CD4-positive, CD25-positive, alpha-beta regulatory T cell (primary cell): Measurements from ENCODE around the gene PIEZO2. TPM values are rescaled to one million over a fixed set of nuclear protein-coding genes. Genes with fewer than 3 reads are reported as not detected.
"Not testable (repeated sequence)": the region's sequence is repeated elsewhere in the genome, so short reads cannot be mapped to it uniquely, and the experiment has no call there.

Experiments used
- ATAC-seq, 2 donors: fragments of 150-1000 bp; cut with Tn5 transposase; one replicate each; pipeline ENCODE4 v1.10.0; 2021; ENCODE audit warnings: low read depth in 2 of 2, moderate number of reproducible peaks in 2 of 2, moderate library complexity in 1 of 2
- DNase-seq, 3 donors: peaks; one replicate each; pipeline versions ENCODE4 v3.0.0 to v3.0.0-alpha.2; 2012 to 2022; ENCODE audit warnings: mixed read lengths in 1 of 3
- H3K27ac ChIP-seq: one replicate; pipeline ENCODE4 v1.7.0; 2013; ENCODE audit warnings: mild to moderate bottlenecking, low read length; ENCODE audit not compliant: insufficient read depth, poor library complexity, severe bottlenecking
- H3K27me3 ChIP-seq: one replicate; pipeline ENCODE4 v1.7.0; 2013; ENCODE audit warnings: low read length; ENCODE audit not compliant: control insufficient read depth, insufficient read depth
- H3K36me3 ChIP-seq: one replicate; pipeline ENCODE4 v1.7.0; 2013; ENCODE audit warnings: mild to moderate bottlenecking, low read length, moderate library complexity; ENCODE audit not compliant: control insufficient read depth, insufficient read depth
- H3K4me1 ChIP-seq: 2 replicates; pipeline ENCODE4 v1.7.0; 2013; ENCODE audit warnings: mild to moderate bottlenecking, low read length; ENCODE audit not compliant: insufficient read depth, control insufficient read depth, poor library complexity, severe bottlenecking
- H3K4me3 ChIP-seq: one replicate; pipeline ENCODE4 v1.7.0; 2013; ENCODE audit warnings: low read depth, mild to moderate bottlenecking, low read length, moderate library complexity
- H3K9me3 ChIP-seq, 2 experiments: 1 replicate in 1 of 2; 2 replicates in 1 of 2; pipeline ENCODE4 v1.7.0; 2013; ENCODE audit warnings: low read length in 2 of 2, mild to moderate bottlenecking in 1 of 2, moderate library complexity in 1 of 2; ENCODE audit not compliant: control insufficient read depth in 2 of 2
- H3K27ac Mint-ChIP-seq, 3 donors: one replicate each; pipeline ENCODE4 v1.8.0; 2020 to 2022; ENCODE audit warnings: mild to moderate bottlenecking in 3 of 3, mixed read lengths in 3 of 3, moderate library complexity in 2 of 3
- H3K27me3 Mint-ChIP-seq: one replicate; pipeline ENCODE4 v1.8.0; 2022; ENCODE audit warnings: mild to moderate bottlenecking, mixed read lengths
- H3K36me3 Mint-ChIP-seq: one replicate; pipeline ENCODE4 v1.8.0; 2020; ENCODE audit warnings: mixed read lengths
- H3K4me1 Mint-ChIP-seq, 4 donors: one replicate each; pipeline ENCODE4 v1.8.0; 2020 to 2022; ENCODE audit warnings: mixed read lengths in 4 of 4, mild to moderate bottlenecking in 1 of 4
- H3K4me3 Mint-ChIP-seq, 4 donors: one replicate each; pipeline ENCODE4 v1.8.0; 2020 to 2022; ENCODE audit warnings: mild to moderate bottlenecking in 4 of 4, mixed read lengths in 4 of 4, moderate library complexity in 3 of 4
- H3K9me3 Mint-ChIP-seq, 7 donors: one replicate each; pipeline ENCODE4 v1.8.0; 2020 to 2022; ENCODE audit warnings: mixed read lengths in 7 of 7, mild to moderate bottlenecking in 3 of 7, moderate library complexity in 2 of 7
- polyA plus RNA-seq, 4 donors: library from polyadenylated mRNA; unstranded; fragments of 300-500 nt; fragmentation: Illumina TruSeq; gene quantifications; one replicate each; pipeline ENCODE4 v1.2.3, GENCODE V29; 2021
- total RNA-seq: library from RNA; stranded (reverse); gene quantifications from one replicate; pipeline ENCODE4 v1.2.3, GENCODE V29; 2022

PIEZO2 gene
- total and polyA plus RNA-seq, 5 donors from 2014 or later = not detected

DNA sequence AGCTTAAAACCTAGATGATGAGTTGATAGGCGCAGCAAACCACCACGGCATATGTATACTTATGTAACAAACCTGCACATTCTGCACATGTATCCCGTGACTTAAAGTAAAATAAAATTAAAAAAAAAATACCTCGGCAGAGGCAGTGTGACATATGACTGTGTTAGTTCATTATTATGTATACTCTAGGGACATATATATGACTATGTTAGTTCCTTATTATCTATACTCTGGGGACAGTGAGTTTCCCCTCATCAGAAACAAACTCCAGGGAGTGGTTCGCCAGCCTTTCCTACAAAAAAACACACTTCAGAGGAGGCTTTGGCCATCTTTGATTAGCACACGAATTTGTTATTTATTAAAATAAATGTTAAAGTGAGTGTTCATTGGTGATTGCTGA lies 209.5 kb downstream of the PIEZO2 start:
- Histone ChIP-seq H3K27me3 (no peaks in the 10 kb centered on the region), H3K9me3 (peaks cover 1 to 2% of the 10 kb centered on the region in 2 experiments), H3K4me1 (no peaks in the 10 kb centered on the region), H3K36me3 (no peaks in the 10 kb centered on the region), H3K27ac (no peak overlapping the region), H3K4me3 (no peak overlapping the region)
- H3K4me1 Mint-ChIP-seq = no peaks in the 10 kb centered on the region
- H3K4me3 Mint-ChIP-seq = no peak overlapping the region
- H3K27ac Mint-ChIP-seq = no peak overlapping the region
- DNase-seq (no peak), ATAC-seq (no peak)
- no peaks in the 10 kb centered on the region for H3K36me3 Mint-ChIP-seq
- H3K9me3 Mint-ChIP-seq = peaks cover 0 to 22% (median 6%) of the 10 kb centered on the region in 7 donors
- H3K27me3 Mint-ChIP-seq = peaks cover 5% of the 10 kb centered on the region

DNA sequence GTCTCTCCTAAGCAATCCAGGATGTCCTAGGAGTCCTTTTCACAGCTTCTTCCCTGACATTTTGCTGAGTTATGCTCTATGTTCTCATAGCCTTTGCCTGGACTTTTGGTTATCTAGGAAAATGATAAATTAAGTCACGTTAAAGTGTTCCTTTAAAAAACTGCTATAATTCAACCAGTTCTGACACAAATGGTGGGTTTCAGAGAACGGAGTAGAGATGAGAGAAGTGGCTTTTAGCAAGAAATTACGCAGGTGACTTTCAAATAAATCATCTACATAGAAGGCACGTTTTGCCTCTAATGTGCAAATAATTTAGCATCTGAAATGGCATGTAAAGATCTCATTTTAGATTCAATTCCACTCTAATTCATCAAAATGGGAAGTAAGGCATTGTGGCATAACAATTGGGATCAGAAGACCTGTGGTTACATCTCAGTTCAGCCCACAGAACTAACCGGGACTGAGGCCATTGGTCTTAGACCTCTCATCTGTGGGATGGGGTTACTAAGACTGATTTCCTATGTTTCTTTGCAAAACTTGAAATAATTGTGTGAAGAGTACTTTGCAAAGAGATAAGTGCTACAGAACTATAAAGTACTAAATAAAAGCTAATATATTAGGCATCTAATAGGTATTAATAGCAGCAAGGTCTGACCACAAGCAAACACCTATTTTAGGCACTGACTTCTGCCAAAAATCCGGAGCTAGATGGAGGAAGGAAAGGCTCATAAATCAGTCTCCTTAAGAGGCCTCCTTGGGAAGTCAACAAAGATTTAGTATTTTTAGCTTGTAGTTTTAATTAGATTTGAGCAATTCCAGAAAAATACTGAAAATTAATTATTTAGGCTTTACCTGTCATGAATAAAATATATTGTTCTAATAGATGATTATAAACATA lies 211.4 kb downstream of the PIEZO2 start:
- Histone ChIP-seq H3K27me3 (no peaks in the 10 kb centered on the region), H3K9me3 (no peaks in the 10 kb centered on the region), H3K4me1 (no peaks in the 10 kb centered on the region), H3K27ac (no peak overlapping the region), H3K4me3 (no peak overlapping the region), H3K36me3 (no peaks in the 10 kb centered on the region)
- no peaks in the 10 kb centered on the region for H3K4me1 Mint-ChIP-seq
- no peak overlapping the region for H3K27ac Mint-ChIP-seq
- H3K4me3 Mint-ChIP-seq = no peak overlapping the region
- ATAC-seq (no peak), DNase-seq (no peak)
- no peaks in the 10 kb centered on the region for H3K36me3 Mint-ChIP-seq
- peaks cover 0 to 14% (median 0%) of the 10 kb centered on the region in 7 donors for H3K9me3 Mint-ChIP-seq
- H3K27me3 Mint-ChIP-seq = peaks cover 5% of the 10 kb centered on the region

DNA sequence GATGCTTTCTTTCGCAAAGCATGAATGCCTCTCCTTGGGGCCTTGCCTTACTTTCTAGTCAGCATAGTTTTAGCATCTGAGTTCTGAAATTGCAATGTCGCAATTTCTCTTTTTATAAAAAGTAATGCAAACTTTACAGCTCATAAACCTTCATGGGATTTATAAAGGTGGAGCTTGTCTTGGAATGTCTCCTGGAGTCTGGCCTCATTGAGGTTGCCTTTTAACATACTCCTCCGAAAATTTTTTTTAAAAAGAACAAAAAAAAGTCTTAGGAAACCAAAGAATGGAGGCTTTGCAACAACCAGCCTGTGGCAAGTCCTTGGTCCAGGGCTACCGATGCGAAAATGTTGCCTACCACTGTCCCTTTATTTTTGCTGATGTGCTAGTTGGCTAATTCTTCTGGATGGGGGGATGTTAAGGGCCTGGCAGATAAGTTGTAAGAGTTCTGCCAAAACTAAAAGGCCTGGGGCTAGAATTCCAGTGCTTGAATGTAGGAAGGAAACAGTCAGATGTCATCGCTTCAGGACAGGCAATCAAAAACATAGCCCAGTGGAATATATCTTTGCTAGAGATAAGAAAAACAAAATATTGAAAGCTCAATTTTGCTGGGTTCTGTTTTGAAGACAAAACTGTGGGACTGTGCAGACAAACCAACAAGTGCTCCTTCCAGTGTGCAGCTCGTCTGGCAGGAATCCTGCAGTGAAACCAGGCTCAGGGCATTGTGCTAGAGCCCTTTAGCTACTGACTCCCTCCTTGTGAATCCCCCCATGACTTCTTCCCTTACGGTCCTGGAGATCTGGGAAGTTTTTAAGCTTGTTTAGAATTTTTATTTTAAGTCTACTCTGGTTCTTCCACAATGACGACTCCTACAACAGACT lies 213.0 kb downstream of the PIEZO2 start:
- H3K4me3 Mint-ChIP-seq = no peak overlapping the region
- no peak overlapping the region for H3K4me3 ChIP-seq
- H3K27me3 Mint-ChIP-seq = peaks cover 5% of the 10 kb centered on the region
- peaks cover 0 to 10% (median 0%) of the 10 kb centered on the region in 7 donors for H3K9me3 Mint-ChIP-seq
- H3K4me1 ChIP-seq = no peaks in the 10 kb centered on the region
- DNase-seq (no peak), ATAC-seq (no peak)
- H3K27me3 ChIP-seq = no peaks in the 10 kb centered on the region
- H3K27ac Mint-ChIP-seq = no peak overlapping the region
- no peaks in the 10 kb centered on the region for H3K9me3 ChIP-seq
- no peaks in the 10 kb centered on the region for H3K4me1 Mint-ChIP-seq
- H3K27ac ChIP-seq = no peak overlapping the region
- H3K36me3 Mint-ChIP-seq = no peaks in the 10 kb centered on the region
- H3K36me3 ChIP-seq = no peaks in the 10 kb centered on the region

DNA sequence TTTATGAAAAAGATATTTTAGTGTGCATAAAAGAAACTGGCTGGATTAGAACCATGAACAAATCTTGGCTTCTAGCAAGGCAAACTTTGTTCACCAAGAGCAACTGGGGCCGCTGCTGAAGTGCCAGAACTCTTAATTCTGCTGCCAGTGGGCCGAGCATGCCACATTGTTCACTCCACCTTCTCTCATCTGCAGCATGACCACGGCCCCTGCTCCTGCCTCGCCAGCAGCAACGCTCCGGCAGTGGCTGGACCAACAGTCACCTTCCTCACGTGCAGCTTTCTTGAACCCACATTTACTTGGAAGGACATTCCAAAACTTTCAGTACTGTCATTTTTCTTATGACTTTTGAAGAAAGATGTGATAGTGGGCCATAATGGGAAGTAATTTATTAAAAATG lies 213.8 kb downstream of the PIEZO2 start:
- Mint-ChIP-seq H3K27me3 (peaks cover 5% of the 10 kb centered on the region), H3K9me3 (peaks cover 0 to 10% (median 0%) of the 10 kb centered on the region in 7 donors), H3K4me1 (no peaks in the 10 kb centered on the region), H3K4me3 (no peak overlapping the region), H3K27ac (no peak overlapping the region), H3K36me3 (no peaks in the 10 kb centered on the region)
- no peaks in the 10 kb centered on the region for H3K4me1 ChIP-seq
- H3K36me3 ChIP-seq = no peaks in the 10 kb centered on the region
- H3K27me3 ChIP-seq = no peaks in the 10 kb centered on the region
- no peaks in the 10 kb centered on the region for H3K9me3 ChIP-seq
- DNase-seq (no peak), ATAC-seq (no peak)
- no peak overlapping the region for H3K27ac ChIP-seq
- no peak overlapping the region for H3K4me3 ChIP-seq

DNA sequence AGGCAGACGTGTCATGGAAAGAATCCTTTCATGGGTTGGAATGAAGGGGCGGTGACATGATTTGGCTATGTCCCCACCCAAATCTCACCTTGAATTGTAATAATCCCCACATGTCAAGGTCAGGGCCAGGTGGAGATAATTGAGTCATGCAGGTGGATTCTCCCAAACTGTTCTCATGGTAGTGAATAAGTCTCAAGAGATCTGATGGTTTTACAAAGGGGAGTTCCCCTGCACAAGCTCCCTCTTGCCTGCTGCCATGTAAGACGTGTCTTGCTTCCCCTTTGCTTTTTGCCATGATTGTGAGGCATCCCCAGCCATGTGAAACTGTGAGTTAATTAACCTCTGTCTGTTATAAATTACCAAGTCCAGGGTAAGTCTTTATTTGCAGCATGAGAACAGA lies 215.7 kb downstream of the PIEZO2 start:
- not testable (repeated sequence) for H3K4me3 Mint-ChIP-seq

DNA sequence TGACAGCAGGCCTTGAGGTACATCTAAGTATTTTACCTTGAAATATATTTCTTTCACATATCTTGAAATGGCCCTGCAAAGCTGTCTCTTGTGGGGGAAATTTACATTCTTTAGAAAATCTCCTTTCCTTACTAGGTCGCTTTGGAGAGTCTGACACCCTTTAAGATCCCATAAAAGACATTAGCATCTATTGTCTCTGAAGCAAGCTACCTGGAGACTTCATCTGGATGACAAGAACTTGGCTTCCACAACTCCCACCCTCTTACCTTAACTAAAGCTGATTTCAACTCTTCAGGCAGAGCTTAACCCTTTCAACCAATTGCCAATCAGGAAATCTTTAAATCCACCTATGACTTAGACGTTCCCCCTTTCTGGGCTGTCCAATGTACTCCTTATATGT lies 219.3 kb downstream of the PIEZO2 start:
- Histone ChIP-seq H3K4me1 (no peaks in the 10 kb centered on the region), H3K27me3 (no peaks in the 10 kb centered on the region), H3K9me3 (no peaks in the 10 kb centered on the region), H3K4me3 (no peak overlapping the region), H3K27ac (no peak overlapping the region), H3K36me3 (no peaks in the 10 kb centered on the region)
- Mint-ChIP-seq H3K4me1 (no peaks in the 10 kb centered on the region), H3K9me3 (peaks cover 0 to 7% (median 0%) of the 10 kb centered on the region in 7 donors), H3K4me3 (no peak overlapping the region), H3K27me3 (no peaks in the 10 kb centered on the region), H3K36me3 (no peaks in the 10 kb centered on the region), H3K27ac (no peak overlapping the region)
- ATAC-seq (no peak), DNase-seq (no peak)

More for the DNA sequence above, 215.7 kb downstream of the PIEZO2 start:
- H3K27me3 ChIP-seq, H3K27ac ChIP-seq, H3K36me3 ChIP-seq, H3K36me3 Mint-ChIP-seq, H3K9me3 Mint-ChIP-seq, H3K27me3 Mint-ChIP-seq, H3K4me3 ChIP-seq, H3K4me1 ChIP-seq, H3K4me1 Mint-ChIP-seq, H3K9me3 ChIP-seq, DNase-seq, H3K27ac Mint-ChIP-seq, ATAC-seq: not testable (repeated sequence)

DNA sequence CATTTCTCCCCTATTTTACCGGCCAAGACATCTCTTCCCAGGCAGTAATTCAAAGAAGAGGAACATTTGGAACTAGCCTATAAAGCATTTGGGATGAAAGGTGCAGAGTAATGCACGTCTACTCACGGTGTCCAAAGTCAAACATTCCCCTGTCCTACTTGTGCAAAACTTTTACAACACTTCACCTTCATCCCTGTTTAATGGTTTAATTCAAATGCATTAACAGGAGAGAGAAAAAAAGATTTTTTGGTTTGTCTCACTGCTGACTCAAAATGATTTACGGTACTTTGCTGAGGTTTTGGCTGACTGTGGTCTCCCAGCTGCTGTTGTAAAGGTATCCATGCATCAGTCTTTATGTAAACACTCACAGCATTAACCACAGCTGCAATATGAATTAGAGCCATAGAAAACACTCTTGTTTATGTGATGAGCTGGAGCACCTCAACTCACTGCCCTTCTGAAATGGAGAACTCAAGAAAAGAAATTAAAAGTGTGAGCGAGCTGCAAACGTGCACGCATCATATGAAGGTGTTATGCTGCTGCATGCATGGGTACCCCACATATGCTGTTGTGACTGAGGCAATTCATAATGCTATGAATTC lies 220.5 kb downstream of the PIEZO2 start:
- Mint-ChIP-seq H3K4me3 (no peak overlapping the region), H3K27ac (no peak overlapping the region), H3K36me3 (no peaks in the 10 kb centered on the region), H3K4me1 (no peaks in the 10 kb centered on the region), H3K9me3 (peaks cover 0 to 7% (median 0%) of the 10 kb centered on the region in 7 donors), H3K27me3 (no peaks in the 10 kb centered on the region)
- Histone ChIP-seq H3K27ac (no peak overlapping the region), H3K27me3 (no peaks in the 10 kb centered on the region), H3K36me3 (no peaks in the 10 kb centered on the region), H3K4me3 (no peak overlapping the region), H3K9me3 (no peaks in the 10 kb centered on the region), H3K4me1 (no peaks in the 10 kb centered on the region)
- ATAC-seq = no peak
- DNase-seq = no peak
